Testis (tissue), 2 donors: ENCODE data around the gene SH3D21.

Experiments used
- CTCF ChIP-seq, 3 experiments: fragments of 450-650 bp in 2 of 3; fragments of 200-600 bp in 1 of 3; sonication (generic) in 1 of 3; IDR thresholded peaks; one replicate each; pipeline ENCODE4 v1.5.1; 2016 to 2019; ENCODE audit warnings: antibody characterized with exemption in 3 of 3, mild to moderate bottlenecking in 2 of 3, moderate library complexity in 1 of 3
- POLR2A ChIP-seq: fragments of 450-650 bp; IDR thresholded peaks from one replicate; pipeline ENCODE4 v1.6.1; 2017; ENCODE audit warnings: antibody characterized with exemption, mild to moderate bottlenecking, moderate library complexity

- no peak for TF ChIP-seq CTCF (IDR thresholded peaks at IDR 0.05)
- TF ChIP-seq POLR2A: no peak
These were observed 48.8 kb upstream of the SH3D21 start for GRCh38 chr1:36257375-36257767.
